H9 (cell line): ENCODE data around the gene KIF1A. TPM values are rescaled to one million over a fixed set of nuclear protein-coding genes. Genes with fewer than 3 reads are reported as not detected.
A peak's percentile ranks its signal among the peaks of the same experiment; 100 is the strongest.

Experiments used
- DNase-seq: peaks from one replicate; pipeline ENCODE4 v3.0.0-alpha.2; 2017
- H2AFZ ChIP-seq: one replicate; pipeline ENCODE4 v1.6.1; 2013; ENCODE audit warnings: mild to moderate bottlenecking, low read length, control low read depth, moderate library complexity
- H2AK5ac ChIP-seq: 2 replicates; pipeline ENCODE4 v1.6.1; 2013; ENCODE audit warnings: low read length, control low read depth, mixed read lengths; ENCODE audit not compliant: insufficient read length
- H2BK120ac ChIP-seq: one replicate; pipeline ENCODE4 v1.6.1; 2013; ENCODE audit warnings: low read depth, mild to moderate bottlenecking, low read length, control low read depth, inconsistent platforms; ENCODE audit not compliant: poor library complexity, severe bottlenecking
- H2BK12ac ChIP-seq: 2 replicates; pipeline ENCODE4 v1.6.1; 2013; ENCODE audit warnings: low read length, control low read depth, mixed read lengths, low read depth; ENCODE audit not compliant: insufficient read length
- H2BK15ac ChIP-seq: 2 replicates; pipeline ENCODE4 v1.6.1; 2013; ENCODE audit warnings: low read depth, low read length, control low read depth
- H2BK20ac ChIP-seq: one replicate; pipeline ENCODE4 v1.6.1; 2013; ENCODE audit warnings: low read depth, mild to moderate bottlenecking, low read length, control low read depth, inconsistent platforms; ENCODE audit not compliant: poor library complexity, severe bottlenecking
- H2BK5ac ChIP-seq: 2 replicates; pipeline ENCODE4 v1.6.1; 2013; ENCODE audit warnings: low read length, control low read depth, mixed read lengths; ENCODE audit not compliant: insufficient read length
- H3K14ac ChIP-seq: 2 replicates; pipeline ENCODE4 v1.6.1; 2013; ENCODE audit warnings: low read length, control low read depth; ENCODE audit not compliant: insufficient read depth
- H3K18ac ChIP-seq: 2 replicates; pipeline ENCODE4 v1.6.1; 2013; ENCODE audit warnings: low read depth, mild to moderate bottlenecking, mixed read lengths, low read length, control low read depth; ENCODE audit not compliant: insufficient read length
- H3K23ac ChIP-seq: 2 replicates; pipeline ENCODE4 v1.6.1; 2013; ENCODE audit warnings: low read length, control low read depth, mixed read lengths, low read depth; ENCODE audit not compliant: insufficient read length
- H3K23me2 ChIP-seq: 2 replicates; pipeline ENCODE4 v1.6.1; 2013; ENCODE audit warnings: low read depth, mild to moderate bottlenecking, mixed read lengths, low read length, control low read depth; ENCODE audit not compliant: insufficient read length, poor library complexity, severe bottlenecking
- H3K27ac ChIP-seq: 2 replicates; pipeline ENCODE4 v1.5.1; 2013; ENCODE audit warnings: low read length, control low read depth, mixed read lengths, low read depth; ENCODE audit not compliant: insufficient read length
- H3K27me3 ChIP-seq: 2 replicates; pipeline ENCODE4 v1.6.1; 2013; ENCODE audit warnings: low read length, control low read depth, inconsistent platforms; ENCODE audit not compliant: insufficient read depth
- H3K4ac ChIP-seq: 2 replicates; pipeline ENCODE4 v1.6.1; 2013; ENCODE audit warnings: low read depth, mild to moderate bottlenecking, control low read depth, inconsistent platforms, low read length, moderate library complexity
- H3K4me1 ChIP-seq: 2 replicates; pipeline ENCODE4 v1.6.1; 2013; ENCODE audit warnings: low read length, control low read depth, inconsistent platforms; ENCODE audit not compliant: insufficient read depth
- H3K4me2 ChIP-seq: 2 replicates; pipeline ENCODE4 v1.6.1; 2013; ENCODE audit warnings: low read length, control low read depth, mixed read lengths; ENCODE audit not compliant: insufficient read length, insufficient read depth
- H3K56ac ChIP-seq: 2 replicates; pipeline ENCODE4 v1.6.1; 2013; ENCODE audit warnings: low read depth, mild to moderate bottlenecking, mixed read lengths, low read length, control low read depth; ENCODE audit not compliant: insufficient read length
- H3K79me1 ChIP-seq: 2 replicates; pipeline ENCODE4 v1.6.1; 2013; ENCODE audit warnings: low read depth, mild to moderate bottlenecking, moderate library complexity, low read length, control low read depth, inconsistent platforms; ENCODE audit not compliant: insufficient read depth, poor library complexity, severe bottlenecking
- H3K79me2 ChIP-seq: 2 replicates; pipeline ENCODE4 v1.6.1; 2013; ENCODE audit warnings: low read length, control low read depth, inconsistent platforms; ENCODE audit not compliant: insufficient read depth
- H3K9ac ChIP-seq: 2 replicates; pipeline ENCODE4 v1.6.1; 2013; ENCODE audit warnings: low read length, control low read depth, mixed read lengths; ENCODE audit not compliant: insufficient read length; ENCODE audit errors: extremely low read depth
- H3K9me3 ChIP-seq: one replicate; pipeline ENCODE4 v1.6.1; 2013; ENCODE audit warnings: low read depth, low read length, inconsistent platforms; ENCODE audit not compliant: control insufficient read depth
- H3T11ph ChIP-seq: one replicate; pipeline ENCODE4 v1.6.1; 2013; ENCODE audit warnings: mild to moderate bottlenecking, low read length, control low read depth, inconsistent platforms
- H4K20me1 ChIP-seq: one replicate; pipeline ENCODE4 v1.6.1; 2013; ENCODE audit not compliant: control insufficient read depth, insufficient read length, insufficient read depth
- H4K5ac ChIP-seq: 2 replicates; pipeline ENCODE4 v1.6.1; 2013; ENCODE audit warnings: low read depth, mild to moderate bottlenecking, mixed read lengths, low read length, control low read depth; ENCODE audit not compliant: insufficient read length
- H4K8ac ChIP-seq: replicated peaks from 2 replicates; pipeline ENCODE4 v1.6.1; 2013; ENCODE audit warnings: low read length, control low read depth, mixed read lengths, low read depth; ENCODE audit not compliant: insufficient read length
- H4K91ac ChIP-seq: 2 replicates; pipeline ENCODE4 v1.6.1; 2013; ENCODE audit warnings: low read depth, mild to moderate bottlenecking, moderate library complexity, mixed read lengths, low read length, control low read depth; ENCODE audit not compliant: insufficient read length
- H3K27ac Mint-ChIP-seq, 3 experiments: 2 replicates in 2 of 3; 3 replicates in 1 of 3; pipeline ENCODE4 v1.8.0; 2020 to 2021; ENCODE audit warnings: mixed read lengths in 3 of 3, mild to moderate bottlenecking in 1 of 3, moderate library complexity in 1 of 3
- H3K27me3 Mint-ChIP-seq: 2 replicates; pipeline ENCODE4 v1.8.0; 2021; ENCODE audit warnings: low read depth, mild to moderate bottlenecking, moderate library complexity, mixed read lengths
- H3K36me3 Mint-ChIP-seq, 3 experiments: 2 replicates in 2 of 3; 3 replicates in 1 of 3; pipeline ENCODE4 v1.8.0; 2020 to 2021; ENCODE audit warnings: low read depth in 3 of 3, mixed read lengths in 3 of 3; ENCODE audit not compliant: insufficient read depth in 1 of 3
- H3K4me1 Mint-ChIP-seq, 2 experiments: 2 replicates each; pipeline ENCODE4 v1.8.0; 2020; ENCODE audit warnings: mixed read lengths in 2 of 2
- H3K4me3 Mint-ChIP-seq, 2 experiments: 2 replicates in 1 of 2; 3 replicates in 1 of 2; pipeline ENCODE4 v1.8.0; 2020 to 2021; ENCODE audit warnings: mild to moderate bottlenecking in 2 of 2, mixed read lengths in 2 of 2, moderate library complexity in 1 of 2
- H3K9me3 Mint-ChIP-seq, 2 experiments: 2 replicates in 1 of 2; 3 replicates in 1 of 2; pipeline ENCODE4 v1.8.0; 2020; ENCODE audit warnings: mild to moderate bottlenecking in 2 of 2, mixed read lengths in 2 of 2, moderate library complexity in 1 of 2
- CTCF ChIP-seq: fragments of 200-600 bp; sonication (generic); conservative IDR thresholded peaks from 3 replicates; pipeline ENCODE4 v1.8.0; 2021; ENCODE audit warnings: antibody characterized with exemption, mild to moderate bottlenecking
- WGBS: extraction: QIAGEN DNeasy Blood & Tissue Kit; methylation state at CpG from one replicate; pipeline ENCODE4 v1.1.7; 2013; ENCODE audit warnings: missing lambda C conversion rate, low lambda C conversion rate, mixed read lengths; ENCODE audit not compliant: insufficient read length; ENCODE audit errors: extremely low coverage; 5-methylcytosine and 5-hydroxymethylcytosine counted together
- total RNA-seq: library from RNA; stranded (reverse); gene quantifications from 2 replicates; pipeline ENCODE4 v1.2.1, GENCODE V29; 2021

KIF1A gene
- total RNA-seq, 1 experiment from 2014 or later: 204 TPM

- Histone ChIP-seq H3K27me3 (no peaks in the 10 kb centered on the region), H3K9ac (no peak overlapping the region), H2BK120ac (no peak overlapping the region), H2BK5ac (no peak overlapping the region), H4K91ac (no peak overlapping the region), H3K14ac (no peak overlapping the region), H3K79me2 (no peaks in the 10 kb centered on the region), H2BK15ac (no peak overlapping the region), H3K4me2 (no peak overlapping the region), H3K79me1 (no peaks in the 10 kb centered on the region), H3K23me2 (no peaks in the 10 kb centered on the region), H4K8ac (no peak overlapping the region), H3K27ac (no peak overlapping the region), H3K4ac (no peak overlapping the region), H2AFZ (no peak overlapping the region), H3K18ac (no peak overlapping the region), H2AK5ac (no peak overlapping the region), H4K5ac (no peak overlapping the region), H2BK20ac (no peak overlapping the region), H3T11ph (no peak overlapping the region), H3K9me3 (no peaks in the 10 kb centered on the region), H3K4me1 (no peaks in the 10 kb centered on the region), H3K56ac (no peak overlapping the region), H3K23ac (no peak overlapping the region), H2BK12ac (no peak overlapping the region), H4K20me1 (no peaks in the 10 kb centered on the region)
- H3K27ac Mint-ChIP-seq: peak overlapping the region in 2 of 3 experiments; percentile 55 to 91; a peak in 3 of 7 replicates
- no peaks in the 10 kb centered on the region for H3K9me3 Mint-ChIP-seq
- WGBS: no CpG with 5 or more reads among the region's 10 CpGs
- H3K27me3 Mint-ChIP-seq: no peaks in the 10 kb centered on the region; the same call in none of the 2 replicates
- H3K36me3 Mint-ChIP-seq: peaks cover 28 to 58% (median 45%) of the 10 kb centered on the region in 3 experiments; a peak in 6 of 7 replicates
- no peak for DNase-seq
- no peak for TF ChIP-seq CTCF
- H3K4me1 Mint-ChIP-seq: no peaks in the 10 kb centered on the region
- no peak overlapping the region for H3K4me3 Mint-ChIP-seq
Observed at GRCh38 chr2:240728361-240728760, 91.7 kb downstream of the KIF1A start.
